ENCODE results near the gene LSAMP.

- no peak for TF ChIP-seq EP300 (IDR thresholded peaks at IDR 0.05)
- TF ChIP-seq POLR2A (IDR thresholded peaks at IDR 0.05): no peak
- no peak for TF ChIP-seq CTCF (IDR thresholded peaks at IDR 0.05)
- peak in 1 of 4 donors; percentile 19 for TF ChIP-seq POLR2AphosphoS5 (IDR thresholded peaks at IDR 0.05)
Observed at GRCh38 chr3:116028157-116028556, 417.1 kb downstream of the LSAMP start.

All from sigmoid colon (tissue), 4 donors.